MG63 (cell line): Measurements from ENCODE around the gene RNF25. TPM values are rescaled to one million over a fixed set of nuclear protein-coding genes. Genes with fewer than 3 reads are reported as not detected.

Experiments used
- DNase-seq: peaks from one replicate; pipeline ENCODE4 v3.0.0-alpha.2; 2020
- H3K27me3 ChIP-seq: fragments of 250-450 bp; sonication (Bioruptor Pico); 2 replicates; pipeline ENCODE4 v1.5.1; 2020; ENCODE audit warnings: mild to moderate bottlenecking, moderate library complexity
- H3K36me3 ChIP-seq: fragments of 250-450 bp; sonication (Bioruptor Pico); 2 replicates; pipeline ENCODE4 v1.5.1; 2020; ENCODE audit warnings: mild to moderate bottlenecking, moderate library complexity
- H3K4me3 ChIP-seq: fragments of 250-450 bp; sonication (Bioruptor Pico); 2 replicates; pipeline ENCODE4 v1.5.1; 2020; ENCODE audit warnings: mild to moderate bottlenecking, moderate library complexity
- H3K9me3 ChIP-seq: fragments of 250-450 bp; sonication (Bioruptor Pico); 2 replicates; pipeline ENCODE4 v1.5.1; 2020; ENCODE audit warnings: mild to moderate bottlenecking, moderate library complexity
- total RNA-seq: library from RNA; depleted of rRNA; stranded (reverse); fragments of >200 nt; shearing (Covaris generic); gene quantifications from 2 replicates; pipeline ENCODE4 v1.2.3, GENCODE V29; 2014; ENCODE audit warnings: low replicate concordance; rRNA removed

RNF25 gene, protein sequence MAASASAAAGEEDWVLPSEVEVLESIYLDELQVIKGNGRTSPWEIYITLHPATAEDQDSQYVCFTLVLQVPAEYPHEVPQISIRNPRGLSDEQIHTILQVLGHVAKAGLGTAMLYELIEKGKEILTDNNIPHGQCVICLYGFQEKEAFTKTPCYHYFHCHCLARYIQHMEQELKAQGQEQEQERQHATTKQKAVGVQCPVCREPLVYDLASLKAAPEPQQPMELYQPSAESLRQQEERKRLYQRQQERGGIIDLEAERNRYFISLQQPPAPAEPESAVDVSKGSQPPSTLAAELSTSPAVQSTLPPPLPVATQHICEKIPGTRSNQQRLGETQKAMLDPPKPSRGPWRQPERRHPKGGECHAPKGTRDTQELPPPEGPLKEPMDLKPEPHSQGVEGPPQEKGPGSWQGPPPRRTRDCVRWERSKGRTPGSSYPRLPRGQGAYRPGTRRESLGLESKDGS
- total RNA-seq = 29.2 and 32.1 TPM in 2 replicates

- peaks cover 30% of the 10 kb centered on the region for H3K36me3 ChIP-seq
- no peaks in the 10 kb centered on the region for H3K27me3 ChIP-seq
- DNase-seq = peak; percentile 91
- no peaks in the 10 kb centered on the region for H3K9me3 ChIP-seq
- peak within 1 kb of the TSS; percentile 94 for H3K4me3 ChIP-seq
Measured at GRCh38 chr2:218671654-218672566, at the start of gene RNF25, which contains the start of gene STK36. Gene RNF25 (minus strand): TSS chr2:218672002. CDS start chr2:218671970, 32 bp downstream. Gene STK36 (plus strand): TSS chr2:218672086. CDS start chr2:218672830, 744 bp downstream.

DNA sequence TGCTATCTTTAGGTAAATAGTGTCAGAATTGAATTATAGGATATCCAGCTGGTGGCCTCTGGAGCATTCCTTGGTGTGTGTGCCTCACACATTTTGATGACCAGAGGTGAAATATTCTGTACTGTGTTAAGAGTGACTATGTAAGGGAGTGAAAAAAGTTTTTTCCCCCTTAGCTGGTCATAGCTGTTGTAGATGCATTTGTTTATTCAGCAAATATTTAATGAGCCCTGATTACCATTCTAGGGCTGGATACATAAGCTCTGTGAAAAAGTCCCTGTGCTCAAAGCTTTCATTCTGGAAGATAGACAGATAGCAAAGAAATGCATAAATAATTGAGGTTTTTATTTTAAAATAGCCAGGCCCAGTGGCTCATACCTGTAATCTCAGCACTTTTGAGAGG lies 49.7 kb upstream of the RNF25 start:
- Histone ChIP-seq H3K27me3 (no peaks in the 10 kb centered on the region), H3K9me3 (peaks cover 13% of the 10 kb centered on the region), H3K4me3 (no peak overlapping the region), H3K36me3 (peaks cover 11% of the 10 kb centered on the region)
- no peak for DNase-seq

GRCh38 chr2:218720048-218721041 lies 48.5 kb upstream of the RNF25 start:
- no peak for DNase-seq
- Histone ChIP-seq H3K36me3 (peaks cover 16% of the 10 kb centered on the region), H3K27me3 (no peaks in the 10 kb centered on the region), H3K4me3 (no peak overlapping the region), H3K9me3 (peaks cover 2% of the 10 kb centered on the region; the same call in 1 of the 2 replicates)

DNA sequence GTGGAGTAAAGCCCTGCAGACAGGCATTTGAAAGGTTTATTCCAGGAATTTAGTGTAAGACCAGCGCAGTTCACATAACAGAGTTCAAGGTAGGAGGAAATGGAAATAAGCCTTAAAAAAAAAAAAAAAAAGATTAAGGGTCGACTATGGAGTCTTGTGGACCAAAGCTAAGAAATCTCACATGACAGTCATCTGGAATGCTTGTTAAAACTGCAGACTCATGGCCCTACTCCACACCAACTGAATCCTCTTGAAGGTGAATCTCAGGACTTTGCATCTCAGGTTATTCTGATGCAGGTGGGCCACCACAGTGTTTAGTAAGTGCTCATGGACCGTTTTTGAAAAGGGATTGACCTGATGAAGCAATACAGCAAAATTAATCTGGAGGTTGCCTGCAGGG lies 47.7 kb upstream of the RNF25 start:
- no peak overlapping the region for H3K4me3 ChIP-seq
- DNase-seq = no peak
- no peaks in the 10 kb centered on the region for H3K27me3 ChIP-seq
- no peaks in the 10 kb centered on the region for H3K9me3 ChIP-seq
- peaks cover 20% of the 10 kb centered on the region for H3K36me3 ChIP-seq

GRCh38 chr2:218718058-218718457 lies 46.3 kb upstream of the RNF25 start:
- Histone ChIP-seq H3K4me3 (no peak overlapping the region), H3K9me3 (no peaks in the 10 kb centered on the region), H3K27me3 (no peaks in the 10 kb centered on the region), H3K36me3 (peaks cover 23% of the 10 kb centered on the region)
- no peak for DNase-seq

- no peak overlapping the region for H3K4me3 ChIP-seq
- H3K9me3 ChIP-seq = no peaks in the 10 kb centered on the region
- peaks cover 26% of the 10 kb centered on the region for H3K36me3 ChIP-seq
- H3K27me3 ChIP-seq = no peaks in the 10 kb centered on the region
- no peak for DNase-seq
Measured at GRCh38 chr2:218717262-218717661, 45.5 kb upstream of the RNF25 start.

DNA sequence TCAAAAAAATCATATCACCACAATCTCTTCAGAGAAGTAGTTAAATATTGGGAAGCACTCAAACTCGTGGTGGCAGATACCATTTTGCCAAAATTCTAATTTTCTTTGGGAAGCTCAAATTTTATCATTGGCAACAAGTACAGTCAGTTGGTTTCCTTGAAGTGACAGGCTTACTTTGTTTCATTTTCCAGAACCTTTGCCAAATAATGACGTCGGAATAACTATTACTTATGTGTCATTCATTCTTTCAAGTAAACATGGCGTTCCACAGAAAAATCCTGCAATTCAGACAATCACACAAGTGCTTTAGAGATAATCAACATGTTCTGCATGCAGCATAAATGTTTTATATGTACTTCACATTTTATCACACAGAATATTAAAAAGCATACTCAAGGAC lies 44.3 kb upstream of the RNF25 start:
- no peak for DNase-seq

GRCh38 chr2:218713922-218714321 lies 42.1 kb upstream of the RNF25 start:
- H3K27me3 ChIP-seq = no peaks in the 10 kb centered on the region
- no peaks in the 10 kb centered on the region for H3K9me3 ChIP-seq
- no peak for DNase-seq
- H3K4me3 ChIP-seq = no peak overlapping the region
- H3K36me3 ChIP-seq = peaks cover 23% of the 10 kb centered on the region

More for the DNA sequence above, 44.3 kb upstream of the RNF25 start:
- H3K27me3 ChIP-seq = no peaks in the 10 kb centered on the region
- H3K4me3 ChIP-seq = no peak overlapping the region
- peaks cover 26% of the 10 kb centered on the region for H3K36me3 ChIP-seq
- no peaks in the 10 kb centered on the region for H3K9me3 ChIP-seq

- Histone ChIP-seq H3K36me3 (peaks cover 18% of the 10 kb centered on the region), H3K9me3 (no peaks in the 10 kb centered on the region), H3K27me3 (no peaks in the 10 kb centered on the region), H3K4me3 (peak overlapping the region; percentile 82)
- DNase-seq = no peak
Measured at GRCh38 chr2:218711550-218711929, 39.7 kb upstream of the RNF25 start.

DNA sequence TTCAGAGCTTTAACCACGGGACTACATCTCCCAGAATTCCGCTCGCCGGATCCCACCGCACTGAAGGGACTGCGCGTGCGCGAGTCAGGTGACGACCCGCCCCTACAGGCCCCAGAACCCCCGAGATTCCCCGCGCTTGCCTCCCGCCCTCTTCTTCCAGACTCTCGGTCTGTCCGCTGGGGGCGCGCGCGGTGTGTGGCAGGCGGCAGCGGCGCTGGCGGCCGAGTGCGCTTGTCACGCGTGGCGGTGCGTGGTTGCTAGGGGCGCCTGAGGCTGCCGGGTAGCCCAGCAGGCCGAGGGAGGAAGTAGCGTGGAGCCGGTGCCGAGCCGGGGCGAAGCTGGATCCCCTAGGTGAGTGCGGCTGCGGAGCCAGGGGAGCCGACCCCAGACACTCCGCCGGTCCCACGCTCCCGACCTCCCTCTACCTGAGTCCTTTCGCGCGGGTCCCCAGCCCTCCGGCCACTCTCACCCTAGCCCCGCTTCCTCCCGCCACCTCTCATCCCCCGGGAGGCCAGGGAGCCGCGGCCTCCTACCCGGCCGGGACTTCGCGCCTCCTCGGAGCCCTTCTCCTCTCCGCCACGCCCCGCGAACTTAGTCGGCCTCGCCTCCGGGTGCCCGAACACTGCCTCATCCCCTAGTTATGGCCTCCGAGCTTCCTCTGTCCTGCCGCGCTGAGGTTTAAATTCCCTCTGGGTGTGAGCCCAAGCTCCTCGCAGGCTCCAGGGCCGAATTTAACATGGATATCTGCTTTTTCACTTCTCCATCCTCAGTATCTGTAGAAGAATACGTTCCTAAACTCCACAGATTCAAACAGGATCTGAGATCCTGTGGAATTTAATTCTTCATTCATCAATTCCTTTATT lies 39.1 kb upstream of the RNF25 start, which contains the start of gene TTLL4:
Gene TTLL4, plus strand, starts transcription at position 149 of the 863 bp plus-strand sequence. CDS start 26,842 bp downstream, outside the sequence.
- DNase-seq = peak; percentile 97

GRCh38 chr2:218710334-218710686 lies 38.5 kb upstream of the RNF25 start:
- no peaks in the 10 kb centered on the region for H3K27me3 ChIP-seq
- H3K9me3 ChIP-seq = no peaks in the 10 kb centered on the region
- H3K4me3 ChIP-seq = peak overlapping the region; percentile 82
- no peak for DNase-seq
- H3K36me3 ChIP-seq = peaks cover 10% of the 10 kb centered on the region

More for the DNA sequence above, 39.1 kb upstream of the RNF25 start, which contains the start of gene TTLL4:
- peak within 1 kb of the TSS; percentile 82 for H3K4me3 ChIP-seq
- peaks cover 13% of the 10 kb centered on the region for H3K36me3 ChIP-seq
- no peaks in the 10 kb centered on the region for H3K9me3 ChIP-seq
- H3K27me3 ChIP-seq = no peaks in the 10 kb centered on the region

DNA sequence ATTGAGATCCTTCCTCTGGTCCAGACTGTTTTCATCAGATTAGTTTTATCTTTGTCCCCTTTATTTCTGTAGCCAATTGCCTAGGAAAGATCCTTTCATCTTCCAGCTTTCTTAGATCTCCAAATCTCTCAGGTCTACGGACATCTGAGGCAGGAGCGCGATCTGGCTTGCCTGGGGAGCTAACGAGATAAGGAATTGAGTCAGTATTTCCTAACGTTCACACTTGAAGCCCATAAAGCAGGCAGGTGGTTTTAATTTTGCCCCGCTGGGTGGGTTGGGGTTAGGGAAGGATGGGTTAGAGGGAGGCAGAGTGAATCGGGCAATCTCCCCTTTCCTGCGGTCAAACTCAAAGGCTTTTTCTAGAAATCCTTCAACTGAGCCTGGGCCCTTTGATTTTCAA lies 38.1 kb upstream of the RNF25 start:
- Histone ChIP-seq H3K9me3 (no peaks in the 10 kb centered on the region), H3K36me3 (peaks cover 7% of the 10 kb centered on the region), H3K4me3 (no peak overlapping the region), H3K27me3 (no peaks in the 10 kb centered on the region)
- no peak for DNase-seq

DNA sequence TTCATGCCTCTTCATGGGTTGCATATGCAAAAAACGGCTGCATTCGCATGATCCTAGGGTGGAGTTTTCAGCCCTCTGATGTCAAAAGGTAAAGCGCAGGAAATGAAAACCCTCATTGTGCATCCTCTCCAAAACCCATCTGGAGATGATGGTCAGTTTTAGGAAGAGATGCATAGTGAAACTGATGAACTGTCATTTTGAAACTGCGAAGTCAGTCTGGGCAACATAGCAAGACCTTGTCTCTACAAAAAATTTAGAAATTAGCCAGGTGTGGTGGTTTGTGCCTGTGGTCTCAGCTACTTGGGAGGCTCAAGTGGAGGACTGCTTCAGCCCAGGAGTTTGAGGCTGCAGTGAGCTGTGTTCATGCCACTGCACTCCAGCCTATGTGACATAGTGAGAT lies 36.3 kb upstream of the RNF25 start:
- H3K4me3 ChIP-seq = no peak overlapping the region
- H3K9me3 ChIP-seq = no peaks in the 10 kb centered on the region
- no peaks in the 10 kb centered on the region for H3K27me3 ChIP-seq
- no peak for DNase-seq
- H3K36me3 ChIP-seq = peaks cover 4% of the 10 kb centered on the region; the same call in 1 of the 2 replicates

DNA sequence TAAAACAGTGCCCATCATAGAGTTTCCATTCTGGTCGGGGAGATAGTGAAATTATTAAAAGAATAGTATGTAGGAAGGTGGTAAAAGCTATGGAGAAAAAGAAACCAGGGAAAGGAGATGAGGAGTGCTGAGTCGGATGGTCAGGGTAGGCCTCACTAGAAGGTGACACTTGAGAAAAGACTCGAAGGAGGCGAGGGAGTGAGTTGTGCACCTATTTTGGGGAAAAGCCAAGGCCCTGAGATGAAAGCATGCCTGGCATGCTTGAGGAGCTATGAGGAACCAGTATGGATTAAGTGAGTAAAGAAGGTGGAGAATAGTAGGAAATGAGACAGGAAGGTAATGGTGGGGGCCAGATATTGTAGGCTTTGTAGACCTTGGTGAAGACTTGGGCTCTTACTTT lies 31.5 kb upstream of the RNF25 start:
- no peak for DNase-seq
- Histone ChIP-seq H3K9me3 (no peaks in the 10 kb centered on the region), H3K36me3 (no peaks in the 10 kb centered on the region), H3K4me3 (no peak overlapping the region), H3K27me3 (no peaks in the 10 kb centered on the region)

- no peak for DNase-seq
Measured at GRCh38 chr2:218701806-218702205, 30.0 kb upstream of the RNF25 start.

More at GRCh38 chr2:218701806-218702205, 30.0 kb upstream of the RNF25 start:
- H3K27me3 ChIP-seq = no peaks in the 10 kb centered on the region
- no peaks in the 10 kb centered on the region for H3K36me3 ChIP-seq
- no peaks in the 10 kb centered on the region for H3K9me3 ChIP-seq
- H3K4me3 ChIP-seq = no peak overlapping the region
